ENCODE data around the gene ATP2B2.

ATP2B2 gene

DNA sequence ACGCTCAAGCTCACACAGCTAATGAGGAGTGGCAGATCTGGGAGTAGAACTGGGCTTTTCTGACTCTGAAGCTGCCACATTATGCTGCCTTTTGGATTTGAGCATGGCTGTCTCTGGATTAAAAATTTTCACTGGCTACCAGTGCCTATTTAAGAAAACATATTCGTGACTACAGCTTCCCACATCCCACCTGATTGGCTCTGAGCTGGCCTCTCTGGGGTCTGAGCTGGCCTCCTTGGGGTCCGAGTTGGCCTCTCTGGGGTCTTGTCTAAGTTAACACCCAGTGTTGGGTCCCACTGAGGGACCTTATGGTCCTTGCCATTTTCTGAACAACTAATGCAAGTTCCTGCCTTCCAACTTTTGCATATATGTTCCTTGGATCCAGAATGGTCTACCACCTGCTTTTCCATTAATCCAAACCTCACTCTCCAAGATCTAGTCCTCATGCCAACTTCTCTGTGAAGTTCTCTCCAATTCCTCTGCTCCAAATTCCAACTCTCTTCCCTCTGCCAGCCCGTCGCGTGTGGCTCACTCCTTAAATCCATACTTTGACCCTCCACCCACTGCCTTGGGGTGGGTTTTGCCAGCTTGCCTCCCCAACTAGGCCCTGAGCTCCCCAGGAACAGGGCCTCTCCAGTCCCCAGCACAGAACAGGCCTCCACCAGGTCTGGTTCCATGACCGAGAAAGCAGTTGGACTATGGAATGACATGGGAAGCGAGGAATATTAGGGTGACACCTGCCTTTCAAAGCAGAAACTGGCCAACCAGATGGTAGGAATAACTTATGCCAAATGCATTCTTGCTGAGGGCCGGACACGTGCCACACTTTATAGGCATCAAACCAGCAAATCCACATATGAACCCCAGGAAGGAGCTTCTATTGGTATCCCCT is 42.5 kb downstream of the ATP2B2 start:
- Histone ChIP-seq H3K27ac (ENCODE audit: insufficient read depth, low read depth, low read length, poor library complexity, severe bottlenecking) (no peak overlapping the region), H3K9me3 (ENCODE audit: control insufficient read depth, low read length) (no peaks in the 10 kb centered on the region), H3K36me3 (ENCODE audit: control insufficient read depth, insufficient read depth, low read length) (no peaks in the 10 kb centered on the region), H3K27me3 (ENCODE audit: control insufficient read depth, insufficient read depth, low read length, poor library complexity, severe bottlenecking) (no peaks in the 10 kb centered on the region), H3K4me1 (ENCODE audit: control insufficient read depth, insufficient read depth, low read length) (no peaks in the 10 kb centered on the region), H3K4me3 (ENCODE audit: insufficient read depth, low read depth, low read length) (no peak overlapping the region)
- 83 to 85% methylated on average over 10 of the region's 10 CpGs for WGBS, 2 experiments

DNA sequence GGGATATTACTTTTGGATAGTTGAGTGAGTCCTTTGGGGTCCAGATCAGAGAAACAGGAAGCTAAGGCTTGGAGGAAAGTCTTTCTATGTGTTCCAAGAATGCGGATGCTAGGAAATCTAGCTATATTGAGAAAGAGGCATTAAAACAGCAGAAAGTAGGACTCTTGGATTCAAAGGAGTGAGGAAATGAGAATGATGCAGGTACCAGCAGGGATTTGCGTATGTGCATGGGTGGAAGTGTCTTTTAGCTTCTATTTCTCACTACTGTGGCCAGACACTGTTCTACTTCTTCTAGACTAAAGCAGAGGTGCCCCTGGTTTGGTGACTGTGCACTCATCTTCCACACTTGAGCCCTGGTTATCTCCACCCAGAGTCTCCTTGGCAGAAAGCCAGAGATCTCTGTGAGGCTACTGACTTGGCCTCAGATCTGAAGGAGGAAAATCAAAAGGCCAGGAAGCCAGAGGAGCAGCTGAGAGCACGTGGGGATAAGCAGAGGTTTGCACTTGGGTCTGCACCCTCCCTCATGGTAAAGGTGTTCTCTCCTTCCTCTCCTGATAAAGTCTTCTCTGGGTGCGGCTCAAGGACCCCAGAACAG is 44.3 kb downstream of the ATP2B2 start:
- 72 to 78% methylated on average over 4 of the region's 4 CpGs for WGBS, 2 experiments
- no peak overlapping the region for H3K27ac ChIP-seq (ENCODE audit: insufficient read depth, low read depth, low read length, poor library complexity, severe bottlenecking)
- H3K36me3 ChIP-seq (ENCODE audit: control insufficient read depth, insufficient read depth, low read length) = no peaks in the 10 kb centered on the region
- no peaks in the 10 kb centered on the region for H3K27me3 ChIP-seq (ENCODE audit: control insufficient read depth, insufficient read depth, low read length, poor library complexity, severe bottlenecking)
- H3K4me1 ChIP-seq (ENCODE audit: control insufficient read depth, insufficient read depth, low read length) = no peaks in the 10 kb centered on the region
- H3K9me3 ChIP-seq (ENCODE audit: control insufficient read depth, low read length) = no peaks in the 10 kb centered on the region
- no peak overlapping the region for H3K4me3 ChIP-seq (ENCODE audit: insufficient read depth, low read depth, low read length)

GRCh38 chr3:10459954-10460754 is 45.2 kb downstream of the ATP2B2 start:
- WGBS, 2 experiments = 39 to 43% methylated on average over 5 of the region's 5 CpGs
- H3K27ac ChIP-seq (ENCODE audit: insufficient read depth, low read depth, low read length, poor library complexity, severe bottlenecking) = no peak overlapping the region
- no peaks in the 10 kb centered on the region for H3K9me3 ChIP-seq (ENCODE audit: control insufficient read depth, low read length)
- H3K27me3 ChIP-seq (ENCODE audit: control insufficient read depth, insufficient read depth, low read length, poor library complexity, severe bottlenecking) = no peaks in the 10 kb centered on the region
- no peak overlapping the region for H3K4me3 ChIP-seq (ENCODE audit: insufficient read depth, low read depth, low read length)
- no peaks in the 10 kb centered on the region for H3K36me3 ChIP-seq (ENCODE audit: control insufficient read depth, insufficient read depth, low read length)
- no peaks in the 10 kb centered on the region for H3K4me1 ChIP-seq (ENCODE audit: control insufficient read depth, insufficient read depth, low read length)

GRCh38 chr3:10457560-10457959 is 47.8 kb downstream of the ATP2B2 start:
- Histone ChIP-seq H3K27me3 (ENCODE audit: control insufficient read depth, insufficient read depth, low read length, poor library complexity, severe bottlenecking) (peaks cover 3% of the 10 kb centered on the region), H3K4me3 (ENCODE audit: insufficient read depth, low read depth, low read length) (no peak overlapping the region), H3K4me1 (ENCODE audit: control insufficient read depth, insufficient read depth, low read length) (no peaks in the 10 kb centered on the region), H3K9me3 (ENCODE audit: control insufficient read depth, low read length) (no peaks in the 10 kb centered on the region), H3K36me3 (ENCODE audit: control insufficient read depth, insufficient read depth, low read length) (no peaks in the 10 kb centered on the region), H3K27ac (ENCODE audit: insufficient read depth, low read depth, low read length, poor library complexity, severe bottlenecking) (no peak overlapping the region)
- 48 to 55% methylated on average over 3 of the region's 3 CpGs for WGBS, 2 experiments

DNA sequence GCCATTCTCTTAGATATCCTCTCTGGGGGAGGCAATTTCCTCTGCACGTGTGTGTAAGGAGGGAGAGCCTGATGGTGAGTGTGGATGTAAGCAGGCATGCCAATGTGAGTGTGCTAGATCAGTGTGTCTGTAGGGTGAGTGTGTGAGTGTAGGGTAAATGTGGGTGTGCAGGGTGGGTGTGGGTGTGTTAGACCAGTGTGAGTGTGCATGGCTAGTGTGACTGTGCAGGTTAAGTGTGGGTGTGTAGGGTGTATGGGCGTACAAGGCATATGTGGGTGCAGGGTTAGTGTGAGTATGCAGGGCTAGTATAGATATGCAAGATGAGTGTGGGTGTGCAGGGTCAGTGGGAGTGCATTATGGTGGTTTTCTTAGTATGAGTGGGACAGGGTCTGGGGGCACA is 48.4 kb downstream of the ATP2B2 start:
- H3K27ac ChIP-seq (ENCODE audit: insufficient read depth, low read depth, low read length, poor library complexity, severe bottlenecking) = no peak overlapping the region
- H3K27me3 ChIP-seq (ENCODE audit: control insufficient read depth, insufficient read depth, low read length, poor library complexity, severe bottlenecking) = peaks cover 5% of the 10 kb centered on the region
- H3K9me3 ChIP-seq (ENCODE audit: control insufficient read depth, low read length) = no peaks in the 10 kb centered on the region
- 64 to 68% methylated on average over 2 of the region's 2 CpGs for WGBS, 2 experiments
- no peaks in the 10 kb centered on the region for H3K4me1 ChIP-seq (ENCODE audit: control insufficient read depth, insufficient read depth, low read length)
- H3K36me3 ChIP-seq (ENCODE audit: control insufficient read depth, insufficient read depth, low read length) = no peaks in the 10 kb centered on the region
- H3K4me3 ChIP-seq (ENCODE audit: insufficient read depth, low read depth, low read length) = no peak overlapping the region

DNA sequence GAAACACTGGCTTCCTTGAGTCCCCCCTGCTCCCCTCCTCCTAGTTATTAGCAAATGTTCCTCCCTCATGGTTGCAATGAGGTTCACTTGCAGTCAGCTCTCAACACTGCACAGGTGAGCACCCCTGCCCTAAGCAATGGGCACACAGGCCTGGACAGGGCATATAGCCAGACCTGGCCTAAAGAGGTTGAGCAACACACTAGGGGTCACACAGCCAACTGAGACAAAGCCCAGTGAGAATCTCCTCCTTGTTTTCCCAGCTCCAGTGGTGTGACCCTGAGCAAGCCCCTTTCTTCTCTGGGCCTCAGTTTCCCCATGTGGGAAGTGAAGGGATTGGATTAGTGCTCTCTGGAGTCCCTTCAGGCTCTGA is 49.9 kb downstream of the ATP2B2 start:
- peaks cover 6% of the 10 kb centered on the region for H3K27me3 ChIP-seq (ENCODE audit: control insufficient read depth, insufficient read depth, low read length, poor library complexity, severe bottlenecking)
- H3K36me3 ChIP-seq (ENCODE audit: control insufficient read depth, insufficient read depth, low read length) = no peaks in the 10 kb centered on the region
- H3K4me3 ChIP-seq (ENCODE audit: insufficient read depth, low read depth, low read length) = no peak overlapping the region
- no peaks in the 10 kb centered on the region for H3K4me1 ChIP-seq (ENCODE audit: control insufficient read depth, insufficient read depth, low read length)
- H3K27ac ChIP-seq (ENCODE audit: insufficient read depth, low read depth, low read length, poor library complexity, severe bottlenecking) = no peak overlapping the region
- H3K9me3 ChIP-seq (ENCODE audit: control insufficient read depth, low read length) = no peaks in the 10 kb centered on the region

DNA sequence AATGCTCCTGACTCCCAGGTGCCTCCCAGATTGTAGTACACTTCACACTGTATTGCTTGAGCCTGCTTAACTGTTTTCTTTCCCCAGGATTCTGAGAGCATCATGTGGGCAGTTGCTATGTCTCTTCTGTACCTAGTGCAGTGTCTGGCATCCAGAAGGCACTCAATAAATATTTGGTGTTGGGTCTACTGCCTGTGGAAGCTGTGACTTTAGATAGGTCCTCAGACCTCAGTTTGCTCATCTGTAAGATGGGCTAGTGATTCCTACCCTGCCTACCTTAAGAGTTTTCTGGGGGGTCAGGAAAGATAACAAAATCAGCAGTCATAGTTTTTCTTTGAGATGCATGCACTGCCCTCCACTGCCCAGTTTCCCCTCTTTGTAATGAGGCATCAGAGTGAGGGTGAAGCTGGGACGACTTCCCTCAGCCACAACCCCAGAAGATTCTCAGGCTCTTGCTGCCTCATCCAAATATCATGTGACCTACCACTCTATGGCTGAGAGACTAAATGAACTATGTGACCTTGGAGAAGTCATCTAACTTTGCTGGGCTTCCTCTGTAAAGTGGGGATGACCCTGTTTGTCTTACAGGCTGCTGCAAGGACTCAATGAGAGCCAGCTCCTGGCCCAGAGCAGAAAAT is 50.4 kb downstream of the ATP2B2 start:
- 0% methylated on average over 1 of the region's 1 CpG for WGBS, 2 experiments

DNA sequence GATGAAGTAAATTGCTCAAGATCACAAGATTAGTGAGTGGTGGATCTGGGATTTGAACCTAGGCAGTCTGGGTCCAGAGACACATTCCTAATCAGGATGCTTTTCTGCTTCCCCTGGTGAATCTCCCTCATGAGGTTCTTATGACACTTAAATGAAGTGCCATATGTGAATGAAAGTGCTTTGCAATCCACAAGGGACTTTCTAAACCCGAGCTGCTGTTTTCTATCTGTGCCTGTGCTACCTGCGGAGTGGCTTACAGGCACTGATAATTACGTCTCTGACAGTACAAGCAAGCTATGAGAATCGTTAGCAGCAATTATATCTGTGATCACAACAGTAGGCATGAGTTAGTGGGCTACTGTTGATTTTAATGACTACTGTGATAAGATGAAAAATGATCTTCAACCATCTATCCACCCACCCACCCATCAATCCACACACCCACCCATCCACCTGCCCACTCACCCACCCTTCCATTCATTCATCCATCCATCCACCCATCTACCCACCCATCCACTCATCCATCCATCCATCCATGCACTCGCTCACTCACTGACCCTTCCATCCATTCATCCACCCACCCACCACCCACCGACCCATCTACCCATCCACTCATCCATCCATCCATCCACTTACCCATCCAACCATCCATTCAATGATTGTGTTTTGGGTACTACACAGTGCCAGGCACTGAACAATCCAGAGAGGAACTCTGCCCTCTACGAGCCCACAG is 51.8 kb downstream of the ATP2B2 start:
- H3K9me3 ChIP-seq (ENCODE audit: control insufficient read depth, low read length) = no peaks in the 10 kb centered on the region
- 66 to 70% methylated on average over 7 of the region's 7 CpGs for WGBS, 2 experiments
- H3K36me3 ChIP-seq (ENCODE audit: control insufficient read depth, insufficient read depth, low read length) = no peaks in the 10 kb centered on the region
- H3K4me3 ChIP-seq (ENCODE audit: insufficient read depth, low read depth, low read length) = no peak overlapping the region
- H3K4me1 ChIP-seq (ENCODE audit: control insufficient read depth, insufficient read depth, low read length) = no peaks in the 10 kb centered on the region
- no peak overlapping the region for H3K27ac ChIP-seq (ENCODE audit: insufficient read depth, low read depth, low read length, poor library complexity, severe bottlenecking)
- peaks cover 6% of the 10 kb centered on the region for H3K27me3 ChIP-seq (ENCODE audit: control insufficient read depth, insufficient read depth, low read length, poor library complexity, severe bottlenecking)

More for the DNA sequence above, 50.4 kb downstream of the ATP2B2 start:
- Histone ChIP-seq H3K4me1 (ENCODE audit: control insufficient read depth, insufficient read depth, low read length) (no peaks in the 10 kb centered on the region), H3K36me3 (ENCODE audit: control insufficient read depth, insufficient read depth, low read length) (no peaks in the 10 kb centered on the region), H3K27ac (ENCODE audit: insufficient read depth, low read depth, low read length, poor library complexity, severe bottlenecking) (no peak overlapping the region), H3K4me3 (ENCODE audit: insufficient read depth, low read depth, low read length) (no peak overlapping the region), H3K9me3 (ENCODE audit: control insufficient read depth, low read length) (no peaks in the 10 kb centered on the region), H3K27me3 (ENCODE audit: control insufficient read depth, insufficient read depth, low read length, poor library complexity, severe bottlenecking) (peaks cover 6% of the 10 kb centered on the region)

GRCh38 chr3:10450494-10451440 is 54.6 kb downstream of the ATP2B2 start:
- Histone ChIP-seq H3K36me3 (ENCODE audit: control insufficient read depth, insufficient read depth, low read length) (no peaks in the 10 kb centered on the region), H3K4me3 (ENCODE audit: insufficient read depth, low read depth, low read length) (no peak overlapping the region), H3K9me3 (ENCODE audit: control insufficient read depth, low read length) (no peaks in the 10 kb centered on the region), H3K27me3 (ENCODE audit: control insufficient read depth, insufficient read depth, low read length, poor library complexity, severe bottlenecking) (peaks cover 6% of the 10 kb centered on the region), H3K27ac (ENCODE audit: insufficient read depth, low read depth, low read length, poor library complexity, severe bottlenecking) (no peak overlapping the region), H3K4me1 (ENCODE audit: control insufficient read depth, insufficient read depth, low read length) (no peaks in the 10 kb centered on the region)
- 66% methylated on average over 22 of the region's 22 CpGs for WGBS, 2 experiments

Measured in ectodermal cell (in vitro differentiated cells).